B cell (primary cell): ENCODE measurements around the gene TK2.

Experiments
- CTCF ChIP-seq: fragments of 200-600 bp; IDR thresholded peaks from one replicate; pipeline ENCODE4 v1.8.0; 2022; ENCODE audit warnings: antibody characterized with exemption, mild to moderate bottlenecking
- EZH2 ChIP-seq: IDR thresholded peaks from 2 replicates; pipeline ENCODE4 v1.6.1; 2012; ENCODE audit warnings: borderline replicate concordance, low read depth, mild to moderate bottlenecking, moderate library complexity, low read length; ENCODE audit not compliant: insufficient read depth, poor library complexity, severe bottlenecking

- TF ChIP-seq CTCF = no peak
- no peak for TF ChIP-seq EZH2
Measured at GRCh38 chr16:66460703-66461102, 89.2 kb downstream of the TK2 start.
